ENCODE measurements around the gene MYO16.
"Not testable (repeated sequence)": the region's sequence is repeated elsewhere in the genome, so short reads cannot be mapped to it uniquely, and the experiment has no call there.

Gene MYO16

GRCh38 chr13:109091249-109091648, 461.8 kb downstream of the MYO16 start:
- DNase-seq, result no peak

GRCh38 chr13:109092186-109092585, 462.8 kb downstream of the MYO16 start:
- not testable (repeated sequence) for DNase-seq

- DNase-seq, result no peak
Measured at GRCh38 chr13:109093998-109094397, 464.6 kb downstream of the MYO16 start.

- no peak for DNase-seq
Measured at GRCh38 chr13:109095126-109095525, 465.7 kb downstream of the MYO16 start.

GRCh38 chr13:109096101-109096500, 466.7 kb downstream of the MYO16 start:
- no peak for DNase-seq

- no peak for DNase-seq
Measured at GRCh38 chr13:109100705-109101304, 471.4 kb downstream of the MYO16 start.

- no peak for DNase-seq
Measured at GRCh38 chr13:109101550-109102144, 472.2 kb downstream of the MYO16 start.

GRCh38 chr13:109105899-109106298, 476.5 kb downstream of the MYO16 start:
- no peak for DNase-seq

GRCh38 chr13:109110159-109110558, 480.7 kb downstream of the MYO16 start:
- no peak for DNase-seq

GRCh38 chr13:109111141-109111540, 481.7 kb downstream of the MYO16 start:
- DNase-seq, result no peak

GRCh38 chr13:109113427-109113826, 484.0 kb downstream of the MYO16 start:
- DNase-seq, result no peak

GRCh38 chr13:109114162-109114561, 484.8 kb downstream of the MYO16 start:
- DNase-seq, result no peak

- DNase-seq, result no peak
Measured at GRCh38 chr13:109114991-109115390, 485.6 kb downstream of the MYO16 start.

- DNase-seq, result no peak
Measured at GRCh38 chr13:109118521-109118920, 489.1 kb downstream of the MYO16 start.

- DNase-seq, result no peak
Measured at GRCh38 chr13:109119896-109120295, 490.5 kb downstream of the MYO16 start.

- DNase-seq, result no peak
Measured at GRCh38 chr13:109121826-109122225, 492.4 kb downstream of the MYO16 start.

- no peak for DNase-seq
Measured at GRCh38 chr13:109123971-109124370, 494.6 kb downstream of the MYO16 start.

- no peak for DNase-seq
Measured at GRCh38 chr13:109126178-109126577, 496.8 kb downstream of the MYO16 start.

- no peak for DNase-seq
Measured at GRCh38 chr13:109126891-109127641, 497.7 kb downstream of the MYO16 start.

GRCh38 chr13:109128121-109128520, 498.7 kb downstream of the MYO16 start:
- no peak for DNase-seq

- no peak for DNase-seq
Measured at GRCh38 chr13:109130093-109130835, 500.9 kb downstream of the MYO16 start.

GRCh38 chr13:109131698-109132257, 502.4 kb downstream of the MYO16 start:
- peak; percentile 58 for DNase-seq

GRCh38 chr13:109135018-109135417, 505.6 kb downstream of the MYO16 start:
- no peak for DNase-seq
